ENCODE data around the gene CDH13.

Gene CDH13

DNA sequence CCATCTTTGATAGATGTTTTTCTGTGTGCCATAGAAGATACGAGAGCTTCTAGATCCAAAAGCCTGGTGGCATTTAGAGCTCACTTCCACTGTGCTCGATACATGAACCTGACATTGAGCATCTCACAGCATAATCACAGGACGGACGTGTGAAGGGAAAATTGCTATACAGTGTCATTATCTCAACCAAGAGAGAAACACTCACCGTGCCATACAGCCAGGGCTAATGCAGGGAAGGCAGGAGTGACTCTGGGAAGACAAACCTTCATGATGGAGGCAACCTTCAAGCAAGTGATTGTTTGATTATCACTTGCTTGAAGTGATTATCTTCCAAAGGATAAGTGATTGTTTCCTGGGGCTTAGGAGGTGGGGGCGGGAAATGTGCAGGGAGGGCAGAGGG, 962.8 kb downstream of the CDH13 start:
- Histone ChIP-seq H2AK5ac (ENCODE audit: low read length) (no peak overlapping the region), H3K18ac (ENCODE audit: low read length) (no peak overlapping the region), H3K36me3 (ENCODE audit: control insufficient read depth in 1 of 2, insufficient read depth in 2 of 2, low read length in 2 of 2) (no peaks in the 10 kb centered on the region)

GRCh38 chr16:83592778-83593177, 966.0 kb downstream of the CDH13 start:
- no peak overlapping the region for H4K12ac ChIP-seq (ENCODE audit: low read depth, low read length)

More for the DNA sequence above, 962.8 kb downstream of the CDH13 start:
- Histone ChIP-seq H3K4me2 (ENCODE audit: low read length) (no peak overlapping the region), H3K9me3 (ENCODE audit: insufficient read depth, low read depth, low read length) (no peaks in the 10 kb centered on the region), H4K12ac (ENCODE audit: low read depth, low read length) (no peak overlapping the region), H3K4me1 (ENCODE audit: control insufficient read depth in 1 of 2, insufficient read depth in 2 of 2, low read length in 2 of 2) (no peaks in the 10 kb centered on the region), H3K27me3 (ENCODE audit: insufficient read depth, low read length) (no peaks in the 10 kb centered on the region), H2BK12ac (ENCODE audit: low read length) (no peak overlapping the region), H4K8ac (ENCODE audit: low read depth, low read length) (no peak overlapping the region), H3K79me1 (ENCODE audit: low read length) (no peaks in the 10 kb centered on the region), H2AFZ (ENCODE audit: insufficient read depth, low read length, poor library complexity) (no peak overlapping the region), H3K9ac (ENCODE audit: low read length) (no peak overlapping the region), H3K14ac (ENCODE audit: low read length) (no peak overlapping the region), H3K4ac (ENCODE audit: low read depth, low read length) (no peak overlapping the region), H3K79me2 (ENCODE audit: control insufficient read depth, insufficient read depth, low read length, poor library complexity) (no peaks in the 10 kb centered on the region), H2BK5ac (ENCODE audit: low read depth, low read length, poor library complexity) (no peak overlapping the region), H3K4me3 (ENCODE audit: low read depth, low read length) (no peak overlapping the region), H4K91ac (ENCODE audit: low read depth, low read length) (no peak overlapping the region), H2BK120ac (ENCODE audit: insufficient read depth, low read length, poor library complexity) (no peak overlapping the region), H3K27ac (ENCODE audit: low read depth, low read length) (no peak overlapping the region), H3K23ac (ENCODE audit: low read length) (no peak overlapping the region)
- no peak for DNase-seq
- no CpG with 5 or more reads among the region's 6 CpGs for WGBS (ENCODE audit: extremely low coverage, insufficient coverage, insufficient read length)

DNA sequence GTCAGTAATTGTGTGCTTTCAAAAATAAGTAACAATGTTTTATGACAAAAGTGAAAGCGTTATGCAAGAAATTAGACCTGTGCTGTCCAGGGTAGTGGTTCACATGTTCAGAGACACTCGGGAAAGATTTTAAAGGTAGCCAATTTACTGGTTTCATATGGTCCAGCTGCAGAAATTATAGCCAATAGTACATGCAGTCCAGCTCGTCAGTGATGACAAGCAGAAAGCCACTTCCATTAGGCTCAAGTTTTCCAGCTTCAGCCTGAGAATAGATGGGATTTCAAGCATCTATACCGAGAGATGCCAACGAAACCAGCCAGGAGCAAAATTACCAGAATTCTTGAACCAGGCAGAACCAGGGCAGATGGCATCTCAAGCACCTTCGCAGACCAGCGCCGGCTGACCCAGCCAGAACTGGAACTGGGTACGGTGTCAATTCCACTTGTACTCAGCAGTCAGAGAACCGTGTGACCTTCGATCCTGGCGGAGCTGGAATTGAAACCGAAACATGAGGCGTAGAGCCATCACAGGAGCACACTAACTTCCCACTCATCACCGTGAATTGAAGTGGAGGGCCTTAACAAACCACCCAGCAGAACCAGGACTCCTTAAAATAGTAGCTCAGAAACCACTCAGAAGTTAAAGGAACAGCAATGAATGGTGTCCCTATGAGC, 973.2 kb downstream of the CDH13 start:
- no peak overlapping the region for H2BK120ac ChIP-seq (ENCODE audit: insufficient read depth, low read length, poor library complexity)
- no CpG with 5 or more reads among the region's 15 CpGs for WGBS (ENCODE audit: extremely low coverage, insufficient coverage, insufficient read length)
- no peak overlapping the region for H2AK5ac ChIP-seq (ENCODE audit: low read length)
- no peak overlapping the region for H4K91ac ChIP-seq (ENCODE audit: low read depth, low read length)
- no peaks in the 10 kb centered on the region for H3K79me1 ChIP-seq (ENCODE audit: low read length)
- no peaks in the 10 kb centered on the region for H3K36me3 ChIP-seq (ENCODE audit: control insufficient read depth in 1 of 2, insufficient read depth in 2 of 2, low read length in 2 of 2)
- no peak overlapping the region for H2BK5ac ChIP-seq (ENCODE audit: low read depth, low read length, poor library complexity)
- H4K12ac ChIP-seq (ENCODE audit: low read depth, low read length): no peak overlapping the region
- H3K9me3 ChIP-seq (ENCODE audit: insufficient read depth, low read depth, low read length): no peaks in the 10 kb centered on the region
- no peak overlapping the region for H3K4me2 ChIP-seq (ENCODE audit: low read length)
- H3K9ac ChIP-seq (ENCODE audit: low read length): no peak overlapping the region
- no peak overlapping the region for H2BK12ac ChIP-seq (ENCODE audit: low read length)
- H3K4me3 ChIP-seq (ENCODE audit: low read depth, low read length): no peak overlapping the region
- no peak overlapping the region for H3K4ac ChIP-seq (ENCODE audit: low read depth, low read length)
- H3K23ac ChIP-seq (ENCODE audit: low read length): no peak overlapping the region
- H3K4me1 ChIP-seq (ENCODE audit: control insufficient read depth in 1 of 2, insufficient read depth in 2 of 2, low read length in 2 of 2): no peaks in the 10 kb centered on the region
- DNase-seq: no peak
- H2AFZ ChIP-seq (ENCODE audit: insufficient read depth, low read length, poor library complexity): no peak overlapping the region
- H3K14ac ChIP-seq (ENCODE audit: low read length): no peak overlapping the region
- no peak overlapping the region for H3K18ac ChIP-seq (ENCODE audit: low read length)
- H3K27me3 ChIP-seq (ENCODE audit: insufficient read depth, low read length): no peaks in the 10 kb centered on the region
- H3K27ac ChIP-seq (ENCODE audit: low read depth, low read length): no peak overlapping the region
- no peak overlapping the region for H4K8ac ChIP-seq (ENCODE audit: low read depth, low read length)
- no peaks in the 10 kb centered on the region for H3K79me2 ChIP-seq (ENCODE audit: control insufficient read depth, insufficient read depth, low read length, poor library complexity)

More at GRCh38 chr16:83592778-83593177, 966.0 kb downstream of the CDH13 start:
- Histone ChIP-seq H3K4ac (ENCODE audit: low read depth, low read length) (no peak overlapping the region), H2BK120ac (ENCODE audit: insufficient read depth, low read length, poor library complexity) (no peak overlapping the region), H4K8ac (ENCODE audit: low read depth, low read length) (no peak overlapping the region), H3K4me3 (ENCODE audit: low read depth, low read length) (no peak overlapping the region), H3K9ac (ENCODE audit: low read length) (no peak overlapping the region), H3K14ac (ENCODE audit: low read length) (no peak overlapping the region), H3K18ac (ENCODE audit: low read length) (no peak overlapping the region), H4K91ac (ENCODE audit: low read depth, low read length) (no peak overlapping the region), H3K36me3 (ENCODE audit: control insufficient read depth in 1 of 2, insufficient read depth in 2 of 2, low read length in 2 of 2) (no peaks in the 10 kb centered on the region), H2AK5ac (ENCODE audit: low read length) (no peak overlapping the region), H3K23ac (ENCODE audit: low read length) (no peak overlapping the region), H3K9me3 (ENCODE audit: insufficient read depth, low read depth, low read length) (no peaks in the 10 kb centered on the region), H3K79me1 (ENCODE audit: low read length) (no peaks in the 10 kb centered on the region), H3K27ac (ENCODE audit: low read depth, low read length) (no peak overlapping the region), H3K4me1 (ENCODE audit: control insufficient read depth in 1 of 2, insufficient read depth in 2 of 2, low read length in 2 of 2) (no peaks in the 10 kb centered on the region), H2BK12ac (ENCODE audit: low read length) (no peak overlapping the region), H3K4me2 (ENCODE audit: low read length) (no peak overlapping the region), H3K79me2 (ENCODE audit: control insufficient read depth, insufficient read depth, low read length, poor library complexity) (no peaks in the 10 kb centered on the region), H3K27me3 (ENCODE audit: insufficient read depth, low read length) (no peaks in the 10 kb centered on the region), H2AFZ (ENCODE audit: insufficient read depth, low read length, poor library complexity) (no peak overlapping the region), H2BK5ac (ENCODE audit: low read depth, low read length, poor library complexity) (no peak overlapping the region)
- DNase-seq: no peak
- WGBS (ENCODE audit: extremely low coverage, insufficient coverage, insufficient read length): no CpG with 5 or more reads among the region's 7 CpGs

DNA sequence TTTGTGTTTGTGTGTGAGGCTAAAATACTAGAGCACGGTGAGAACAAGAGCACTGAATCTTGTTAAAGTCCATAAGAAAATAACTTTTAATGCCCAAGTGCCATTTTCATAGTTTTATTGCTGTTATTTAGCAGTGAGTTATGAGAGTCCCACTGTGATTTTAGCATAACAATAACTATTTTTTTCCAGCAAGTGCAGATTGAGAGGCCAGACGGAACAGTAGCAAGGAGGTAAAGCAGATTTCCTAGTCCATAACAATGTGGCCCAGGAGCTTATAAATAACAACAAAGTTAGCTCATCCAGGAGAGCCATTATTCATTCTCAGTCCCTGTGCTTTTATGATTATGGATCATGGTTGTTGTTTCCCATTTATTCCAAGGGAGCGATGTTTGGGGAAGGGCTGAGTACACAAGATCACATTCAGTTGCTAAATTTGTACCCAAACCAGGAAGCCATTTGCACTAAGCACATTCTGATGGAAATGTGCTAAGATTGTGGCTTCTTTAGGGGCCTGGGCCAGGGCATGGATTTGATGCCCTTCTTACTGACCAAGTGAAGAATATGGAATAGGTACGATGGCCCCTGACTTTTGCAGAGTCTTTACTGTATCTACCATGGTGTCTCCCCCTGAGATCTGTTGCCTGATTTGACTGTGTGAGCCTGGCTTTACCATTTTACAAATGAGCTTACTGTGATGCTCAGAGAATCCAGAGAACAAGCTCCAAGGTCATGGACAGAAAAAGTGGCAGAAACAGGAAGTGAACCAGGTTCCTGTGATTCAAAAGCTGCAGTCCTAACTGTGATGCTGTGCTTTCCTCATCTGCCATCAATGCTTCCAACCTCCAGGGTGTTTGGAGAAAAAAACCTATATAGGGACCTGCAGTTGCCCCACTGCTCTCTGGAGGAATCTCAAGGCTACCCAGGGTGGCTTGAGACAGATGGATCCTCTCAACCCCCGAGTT, 976.3 kb downstream of the CDH13 start:
- Histone ChIP-seq H3K9me3 (ENCODE audit: insufficient read depth, low read depth, low read length) (no peaks in the 10 kb centered on the region), H2BK12ac (ENCODE audit: low read length) (no peak overlapping the region)
- WGBS (ENCODE audit: extremely low coverage, insufficient coverage, insufficient read length): no CpG with 5 or more reads among the region's 5 CpGs

More for the DNA sequence above, 976.3 kb downstream of the CDH13 start:
- no peak for DNase-seq
- no peak overlapping the region for H2AK5ac ChIP-seq (ENCODE audit: low read length)
- H2BK120ac ChIP-seq (ENCODE audit: insufficient read depth, low read length, poor library complexity): no peak overlapping the region
- no peak overlapping the region for H4K8ac ChIP-seq (ENCODE audit: low read depth, low read length)
- H4K12ac ChIP-seq (ENCODE audit: low read depth, low read length): no peak overlapping the region
- no peaks in the 10 kb centered on the region for H3K4me1 ChIP-seq (ENCODE audit: control insufficient read depth in 1 of 2, insufficient read depth in 2 of 2, low read length in 2 of 2)
- no peaks in the 10 kb centered on the region for H3K79me1 ChIP-seq (ENCODE audit: low read length)
- no peak overlapping the region for H2AFZ ChIP-seq (ENCODE audit: insufficient read depth, low read length, poor library complexity)
- H2BK5ac ChIP-seq (ENCODE audit: low read depth, low read length, poor library complexity): no peak overlapping the region
- no peaks in the 10 kb centered on the region for H3K79me2 ChIP-seq (ENCODE audit: control insufficient read depth, insufficient read depth, low read length, poor library complexity)
- H3K4ac ChIP-seq (ENCODE audit: low read depth, low read length): no peak overlapping the region
- no peak overlapping the region for H3K27ac ChIP-seq (ENCODE audit: low read depth, low read length)
- no peak overlapping the region for H4K91ac ChIP-seq (ENCODE audit: low read depth, low read length)
- H3K23ac ChIP-seq (ENCODE audit: low read length): no peak overlapping the region
- no peak overlapping the region for H3K4me2 ChIP-seq (ENCODE audit: low read length)
- no peaks in the 10 kb centered on the region for H3K36me3 ChIP-seq (ENCODE audit: control insufficient read depth in 1 of 2, insufficient read depth in 2 of 2, low read length in 2 of 2)
- H3K18ac ChIP-seq (ENCODE audit: low read length): no peak overlapping the region
- no peak overlapping the region for H3K9ac ChIP-seq (ENCODE audit: low read length)
- no peak overlapping the region for H3K4me3 ChIP-seq (ENCODE audit: low read depth, low read length)
- no peaks in the 10 kb centered on the region for H3K27me3 ChIP-seq (ENCODE audit: insufficient read depth, low read length)
- no peak overlapping the region for H3K14ac ChIP-seq (ENCODE audit: low read length)

Data from trophoblast cell (in vitro differentiated cells and primary cell).